ENCODE data around the gene CTNNA1. TPM values are rescaled to one million over a fixed set of nuclear protein-coding genes. Genes with fewer than 3 reads are reported as not detected.
"Not testable (repeated sequence)": the region's sequence is repeated elsewhere in the genome, so short reads cannot be mapped to it uniquely, and the experiment has no call there.

Gene CTNNA1
- total RNA-seq, 2 donors from 2014 or later, result 247 to 288 TPM

GRCh38 chr5:138833080-138833479 is 79.9 kb downstream of the CTNNA1 start:
- no peak for TF ChIP-seq CTCF (IDR thresholded peaks at IDR 0.05)
- peaks cover 0 to 11% of the 10 kb centered on the region in 2 donors for H3K4me1 ChIP-seq
- peaks cover 10% of the 10 kb centered on the region for H3K36me3 ChIP-seq
- no peaks in the 10 kb centered on the region for H3K9me3 ChIP-seq
- no peak for DNase-seq (ENCODE audit: low spot score)
- H3K4me3 ChIP-seq, result no peak overlapping the region
- no peaks in the 10 kb centered on the region for H3K27me3 ChIP-seq
- no peak overlapping the region for H3K27ac ChIP-seq

GRCh38 chr5:138833726-138834480 is 80.7 kb downstream of the CTNNA1 start:
- TF ChIP-seq CTCF (IDR thresholded peaks at IDR 0.05), result no peak
- H3K27ac ChIP-seq, result no peak overlapping the region
- H3K4me1 ChIP-seq, result peaks cover 0 to 11% of the 10 kb centered on the region in 2 donors
- no peak for DNase-seq (ENCODE audit: low spot score)
- no peaks in the 10 kb centered on the region for H3K9me3 ChIP-seq
- no peaks in the 10 kb centered on the region for H3K27me3 ChIP-seq
- no peak overlapping the region for H3K4me3 ChIP-seq
- peaks cover 2% of the 10 kb centered on the region for H3K36me3 ChIP-seq

- not testable (repeated sequence) for H3K27me3 ChIP-seq; H3K9me3 ChIP-seq; H3K27ac ChIP-seq; H3K4me3 ChIP-seq; DNase-seq (ENCODE audit: low spot score); H3K36me3 ChIP-seq
- peaks cover 0 to 14% of the 10 kb centered on the region in 2 donors for H3K4me1 ChIP-seq
Measured at GRCh38 chr5:138834853-138835252, 81.6 kb downstream of the CTNNA1 start.

- Histone ChIP-seq H3K4me3 (no peak overlapping the region), H3K36me3 (no peaks in the 10 kb centered on the region), H3K9me3 (no peaks in the 10 kb centered on the region), H3K4me1 (peaks cover 0 to 18% of the 10 kb centered on the region in 2 donors), H3K27me3 (no peaks in the 10 kb centered on the region), H3K27ac (no peak overlapping the region)
- no peak for DNase-seq (ENCODE audit: low spot score)
- no peak for TF ChIP-seq CTCF (IDR thresholded peaks at IDR 0.05)
Measured at GRCh38 chr5:138837160-138837559, 83.9 kb downstream of the CTNNA1 start.

DNA sequence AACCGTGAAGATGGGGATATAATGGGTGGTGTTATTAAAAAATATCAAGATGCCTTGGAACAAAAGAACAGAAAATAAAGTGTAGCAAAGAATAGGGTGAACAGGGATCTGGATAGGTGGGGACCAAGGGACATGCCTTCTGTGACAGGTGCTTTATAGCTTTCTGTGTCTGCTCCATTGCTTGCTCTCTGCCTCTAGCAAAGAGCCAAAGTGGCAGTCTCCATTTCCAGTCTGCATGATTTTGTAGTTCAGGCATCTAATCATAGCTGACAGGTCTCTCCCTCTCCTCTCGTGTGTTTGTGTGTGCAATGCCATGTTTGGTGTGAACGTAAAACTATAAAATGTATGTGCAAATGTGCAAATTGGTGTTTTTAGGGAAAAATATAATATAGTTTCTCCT is 86.9 kb downstream of the CTNNA1 start:
- no peak for TF ChIP-seq CTCF (IDR thresholded peaks at IDR 0.05)
- no peaks in the 10 kb centered on the region for H3K36me3 ChIP-seq
- H3K4me3 ChIP-seq, result no peak overlapping the region
- no peaks in the 10 kb centered on the region for H3K27me3 ChIP-seq
- no peak for DNase-seq (ENCODE audit: low spot score)
- no peak overlapping the region for H3K27ac ChIP-seq
- H3K9me3 ChIP-seq, result no peaks in the 10 kb centered on the region
- H3K4me1 ChIP-seq, result peaks cover 0 to 40% of the 10 kb centered on the region in 2 donors

DNA sequence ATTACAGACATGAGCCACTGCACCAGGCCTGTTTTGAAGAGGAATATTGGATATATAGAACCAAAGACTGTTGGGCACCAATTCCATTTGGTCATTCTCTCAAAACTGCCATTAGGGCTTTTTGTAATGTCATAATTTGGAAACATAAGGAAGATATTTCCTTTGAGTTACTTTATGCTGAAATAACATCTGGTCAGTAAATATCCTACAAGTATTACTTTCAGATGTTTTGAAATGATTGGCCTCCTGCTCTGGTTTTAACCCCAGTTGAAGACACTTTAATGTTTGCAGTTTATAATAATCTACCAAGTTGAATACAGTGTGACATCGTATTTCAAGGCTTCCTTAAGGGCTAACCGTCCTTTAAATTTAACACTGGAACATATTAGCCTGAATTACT is 88.3 kb downstream of the CTNNA1 start:
- Histone ChIP-seq H3K9me3 (no peaks in the 10 kb centered on the region), H3K4me1 (peaks cover 0 to 43% of the 10 kb centered on the region in 2 donors), H3K27ac (no peak overlapping the region), H3K4me3 (no peak overlapping the region), H3K36me3 (no peaks in the 10 kb centered on the region), H3K27me3 (no peaks in the 10 kb centered on the region)
- no peak for DNase-seq (ENCODE audit: low spot score)
- no peak for TF ChIP-seq CTCF (IDR thresholded peaks at IDR 0.05)
